KMS-11 (cell line): Measurements from ENCODE around the gene MRPL22.
"Not testable (repeated sequence)": the region's sequence is repeated elsewhere in the genome, so short reads cannot be mapped to it uniquely, and the experiment has no call there.

Experiments
- H2AFZ ChIP-seq: fragments of 200-600 bp; sonication (generic); 2 replicates; pipeline ENCODE4 v1.6.1; 2016; ENCODE audit warnings: antibody characterized with exemption, mixed run types, low read depth
- H3K27ac ChIP-seq: fragments of 200-600 bp; sonication (generic); 2 replicates; pipeline ENCODE4 v1.6.1; 2016; ENCODE audit warnings: mild to moderate bottlenecking, mixed run types
- H3K27me3 ChIP-seq: fragments of 200-600 bp; sonication (generic); 2 replicates; pipeline ENCODE4 v1.6.1; 2017; ENCODE audit warnings: mild to moderate bottlenecking, low read depth, mixed run types, moderate library complexity; ENCODE audit not compliant: insufficient read depth
- H3K36me3 ChIP-seq: fragments of 200-600 bp; sonication (generic); 2 replicates; pipeline ENCODE4 v1.6.1; 2017; ENCODE audit warnings: mild to moderate bottlenecking, mixed run types; ENCODE audit not compliant: insufficient read depth
- H3K4me1 ChIP-seq: fragments of 200-600 bp; sonication (generic); 2 replicates; pipeline ENCODE4 v1.6.1; 2016; ENCODE audit warnings: mild to moderate bottlenecking, low read depth, mixed run types; ENCODE audit not compliant: poor library complexity, severe bottlenecking
- H3K4me2 ChIP-seq: fragments of 200-600 bp; sonication (generic); 2 replicates; pipeline ENCODE4 v1.7.0; 2016; ENCODE audit warnings: mild to moderate bottlenecking, mixed run types
- H3K4me3 ChIP-seq: fragments of 200-600 bp; sonication (generic); IDR thresholded peaks from 2 replicates; pipeline ENCODE4 v1.6.1; 2017; ENCODE audit warnings: low read depth, low read length, mixed read lengths; ENCODE audit not compliant: insufficient read depth
- H3K79me2 ChIP-seq: fragments of 200-600 bp; sonication (generic); 2 replicates; pipeline ENCODE4 v1.6.1; 2016; ENCODE audit warnings: low read depth, mixed run types; ENCODE audit not compliant: insufficient read depth
- H3K9ac ChIP-seq: fragments of 200-600 bp; sonication (generic); 2 replicates; pipeline ENCODE4 v1.6.1; 2016; ENCODE audit warnings: mild to moderate bottlenecking, mixed run types
- H4K20me1 ChIP-seq: fragments of 200-600 bp; sonication (generic); 2 replicates; pipeline ENCODE4 v1.6.1; 2016; ENCODE audit warnings: mild to moderate bottlenecking, mixed run types; ENCODE audit not compliant: insufficient read depth
- CTCF ChIP-seq: fragments of 200-600 bp; sonication (generic); conservative IDR thresholded peaks from 2 replicates; pipeline ENCODE4 v1.6.1; 2017; ENCODE audit warnings: low read depth, mild to moderate bottlenecking, antibody characterized with exemption, low read length, moderate library complexity, mixed read lengths

Gene MRPL22

GRCh38 chr5:154937718-154938466 is 3.0 kb upstream of the MRPL22 start, which contains the start of gene GEMIN5:
GEMIN5 (minus strand) TSS chr5:154938211; CDS start chr5:154938133, 78 bp downstream.
- Histone ChIP-seq H4K20me1 (no peaks in the 10 kb centered on the region), H3K4me3 (no peak within 1 kb of the TSS), H3K9ac (peak within 1 kb of the TSS; percentile 66; the same call in 1 of the 2 replicates), H3K36me3 (no peaks in the 10 kb centered on the region), H2AFZ (peak within 1 kb of the TSS; percentile 76), H3K27me3 (no peaks in the 10 kb centered on the region), H3K4me2 (peak within 1 kb of the TSS; percentile 70), H3K4me1 (peaks cover 32% of the 10 kb centered on the region), H3K79me2 (peaks cover 34% of the 10 kb centered on the region), H3K27ac (peak within 1 kb of the TSS; percentile 27; the same call in 1 of the 2 replicates)
- TF ChIP-seq CTCF: no peak

- Histone ChIP-seq H3K79me2 (peaks cover 38% of the 10 kb centered on the region), H3K4me1 (peaks cover 32% of the 10 kb centered on the region)
- H3K9ac ChIP-seq, H3K4me3 ChIP-seq, H3K27ac ChIP-seq, H4K20me1 ChIP-seq, H2AFZ ChIP-seq, H3K4me2 ChIP-seq, H3K36me3 ChIP-seq, H3K27me3 ChIP-seq: not testable (repeated sequence)
Measured at GRCh38 chr5:154939387-154939786, 1.5 kb upstream of the MRPL22 start.

- Histone ChIP-seq H3K27ac (peak overlapping the region; percentile 61; the same call in 1 of the 2 replicates), H3K4me1 (peaks cover 32% of the 10 kb centered on the region), H3K4me2 (peak overlapping the region; percentile 72; the same call in 1 of the 2 replicates), H3K27me3 (no peaks in the 10 kb centered on the region), H3K36me3 (no peaks in the 10 kb centered on the region), H3K4me3 (no peak overlapping the region), H2AFZ (peak overlapping the region; percentile 78), H3K9ac (peak overlapping the region; percentile 64; the same call in 1 of the 2 replicates), H3K79me2 (peaks cover 38% of the 10 kb centered on the region), H4K20me1 (no peaks in the 10 kb centered on the region)
- no peak for TF ChIP-seq CTCF
Measured at GRCh38 chr5:154940375-154940771, 500 bp upstream of the MRPL22 start.

GRCh38 chr5:154943527-154943926 is 2.7 kb downstream of the MRPL22 start:
- peaks cover 20% of the 10 kb centered on the region for H3K4me1 ChIP-seq
- H3K79me2 ChIP-seq: peaks cover 24% of the 10 kb centered on the region
- H3K27ac ChIP-seq: no peak overlapping the region

More at GRCh38 chr5:154943527-154943926, 2.7 kb downstream of the MRPL22 start:
- Histone ChIP-seq H3K4me3 (no peak overlapping the region), H2AFZ (no peak overlapping the region), H4K20me1 (no peaks in the 10 kb centered on the region), H3K36me3 (no peaks in the 10 kb centered on the region), H3K4me2 (no peak overlapping the region), H3K9ac (no peak overlapping the region), H3K27me3 (no peaks in the 10 kb centered on the region)
- TF ChIP-seq CTCF: no peak
